GM18909 (cell line): ENCODE measurements around the gene PLEKHG1.

Source experiments
- ATAC-seq: cut with Tn5 transposase; IDR thresholded peaks from one replicate; pipeline ENCODE4 v1.9.1; 2021; ENCODE audit warnings: mild to moderate bottlenecking; ENCODE audit not compliant: unreplicated experiment, poor library complexity

PLEKHG1 gene

DNA sequence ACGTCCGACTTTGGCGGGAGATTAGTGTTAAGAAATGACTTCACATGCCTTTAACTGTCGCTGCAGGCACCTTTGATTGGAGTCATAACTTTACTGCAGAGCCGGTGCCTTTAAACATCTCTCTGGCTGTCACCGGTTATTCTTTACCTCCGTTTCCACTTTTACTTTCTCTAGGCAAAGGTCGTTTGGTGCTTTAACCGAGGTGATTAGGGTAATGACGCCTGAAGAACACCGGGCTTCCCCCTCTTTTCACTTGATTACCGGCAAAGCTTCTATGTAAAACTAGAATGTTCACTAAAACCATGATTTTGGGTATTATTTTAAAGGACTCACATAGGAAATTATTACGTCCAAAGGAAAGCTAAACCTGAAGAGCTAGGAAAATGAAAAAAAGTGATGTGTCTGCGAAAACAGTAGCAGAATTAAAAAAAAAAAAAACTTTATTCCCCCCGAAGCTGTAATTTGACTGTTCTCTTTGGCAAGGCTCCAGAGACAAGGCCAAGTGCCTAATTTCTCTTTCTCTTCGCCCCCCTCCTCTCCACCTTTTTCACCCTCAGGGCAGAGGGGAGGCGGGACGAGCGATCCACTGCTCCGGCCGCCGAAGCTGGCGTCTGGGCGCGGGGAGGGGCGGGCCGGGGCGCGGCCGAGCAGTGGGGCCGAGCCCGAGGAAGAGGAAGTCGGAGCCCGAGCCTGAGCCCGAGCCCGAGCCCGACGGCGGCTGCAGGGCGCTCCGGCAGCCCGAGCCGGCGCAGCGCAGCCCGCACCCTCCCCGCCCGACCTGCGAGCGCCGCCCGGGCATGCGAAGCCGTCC, at the start of gene PLEKHG1:
Gene PLEKHG1, plus strand, starts transcription at position 687 of the 811 bp plus-strand sequence. CDS start 133,797 bp downstream, outside the sequence.
- ATAC-seq, result peak; percentile 83

GRCh38 chr6:150550244-150550643, 49.4 kb upstream of the PLEKHG1 start:
- no peak for ATAC-seq

DNA sequence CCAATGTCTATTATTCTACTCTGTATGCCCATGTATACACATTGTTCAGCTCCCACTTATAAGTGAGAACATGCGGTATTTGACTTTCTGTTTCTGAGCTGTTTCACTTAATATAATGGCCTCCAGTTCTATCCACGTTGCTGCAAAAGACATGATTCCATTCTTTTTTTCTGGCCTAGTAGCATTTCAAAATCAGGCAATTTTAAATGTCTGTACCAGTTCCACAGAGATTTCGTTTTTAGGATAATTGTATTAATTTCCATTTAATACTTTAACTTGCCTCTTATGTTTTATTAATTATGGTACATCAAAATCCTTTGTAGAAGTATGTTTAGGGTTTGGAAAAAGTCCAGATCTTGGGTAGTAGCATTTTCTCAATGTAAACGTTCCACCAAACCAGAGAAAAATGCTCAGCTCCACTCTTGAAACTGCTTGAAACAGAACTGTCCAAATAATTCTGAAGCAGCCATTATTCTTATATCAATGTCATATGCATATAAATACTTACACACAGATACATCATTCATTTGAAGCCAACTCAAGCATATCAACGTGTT, 42.6 kb upstream of the PLEKHG1 start:
- no peak for ATAC-seq

DNA sequence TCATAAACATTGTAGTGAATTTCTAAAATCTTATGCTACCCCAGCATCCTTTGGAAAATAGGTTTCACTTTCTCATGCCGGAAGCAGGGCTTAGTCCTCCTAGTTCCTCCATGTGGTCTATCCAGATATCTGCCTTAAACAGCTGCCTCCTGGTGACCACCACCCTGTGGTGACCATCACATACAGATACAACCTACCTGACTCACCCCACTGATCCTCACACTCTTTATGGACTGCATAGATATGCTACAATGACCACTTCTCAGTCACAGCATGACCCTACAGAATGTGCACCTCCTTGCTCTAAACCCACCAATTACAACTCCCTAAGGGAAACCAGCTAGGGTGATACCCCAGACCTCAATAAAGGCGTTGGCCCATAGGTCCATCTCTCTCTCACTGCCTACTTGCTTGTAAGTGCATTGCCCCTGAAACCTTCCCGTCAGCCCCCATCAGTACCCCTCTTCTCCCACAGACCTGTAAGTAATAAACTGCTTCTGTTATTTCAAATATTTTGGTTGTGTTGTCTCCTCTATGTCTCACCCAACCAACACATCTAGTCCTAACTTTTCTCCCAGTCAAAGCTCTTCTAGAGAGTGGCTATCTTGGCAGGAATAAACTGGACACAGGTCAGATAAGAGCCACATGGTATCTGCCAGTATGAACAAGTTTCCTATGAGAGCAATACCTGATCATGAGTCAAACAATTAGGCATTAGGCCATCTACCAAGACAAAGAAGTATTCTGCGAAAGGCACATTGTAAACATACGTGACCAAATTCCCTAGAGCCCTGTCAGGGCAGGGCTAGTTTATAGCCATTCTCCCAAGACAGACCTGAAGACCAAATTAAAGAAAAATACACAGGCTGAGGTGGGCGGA, 39.4 kb upstream of the PLEKHG1 start:
- ATAC-seq, result no peak

DNA sequence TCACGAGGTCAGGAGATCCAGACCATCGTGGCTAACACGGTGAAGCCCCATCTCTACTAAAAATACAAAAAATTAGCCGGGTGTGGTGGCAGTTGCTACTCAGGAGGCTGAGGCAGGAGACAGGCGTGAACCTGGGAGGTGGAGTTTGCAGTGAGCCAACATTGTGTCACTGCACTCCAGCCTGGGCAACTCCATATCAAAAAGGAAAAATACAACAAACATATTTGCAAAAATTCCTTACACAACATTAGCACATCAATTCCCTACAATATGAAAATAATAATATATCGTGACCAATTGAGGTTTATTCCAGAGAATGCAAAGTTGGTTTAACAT, 38.8 kb upstream of the PLEKHG1 start:
- ATAC-seq, result no peak

DNA sequence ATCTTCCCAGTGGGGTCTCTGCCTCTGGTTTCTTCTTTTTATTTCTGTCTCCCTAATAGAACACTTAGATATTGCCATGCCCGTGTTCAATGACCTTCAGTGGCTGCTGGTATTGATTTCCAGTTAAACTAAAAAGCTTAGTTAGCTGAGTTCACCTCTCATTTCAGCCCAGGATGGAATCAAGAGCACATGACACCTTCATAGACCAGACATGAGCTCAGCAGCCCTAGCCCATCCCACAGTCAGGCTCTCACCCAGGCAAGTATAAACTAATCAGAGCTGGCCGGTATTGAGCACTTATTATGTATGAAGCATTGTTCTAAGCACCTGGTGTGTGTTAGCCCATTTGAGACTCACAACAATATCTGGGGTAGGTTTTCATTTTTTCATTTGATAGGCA, 33.7 kb upstream of the PLEKHG1 start:
- ATAC-seq, result no peak

DNA sequence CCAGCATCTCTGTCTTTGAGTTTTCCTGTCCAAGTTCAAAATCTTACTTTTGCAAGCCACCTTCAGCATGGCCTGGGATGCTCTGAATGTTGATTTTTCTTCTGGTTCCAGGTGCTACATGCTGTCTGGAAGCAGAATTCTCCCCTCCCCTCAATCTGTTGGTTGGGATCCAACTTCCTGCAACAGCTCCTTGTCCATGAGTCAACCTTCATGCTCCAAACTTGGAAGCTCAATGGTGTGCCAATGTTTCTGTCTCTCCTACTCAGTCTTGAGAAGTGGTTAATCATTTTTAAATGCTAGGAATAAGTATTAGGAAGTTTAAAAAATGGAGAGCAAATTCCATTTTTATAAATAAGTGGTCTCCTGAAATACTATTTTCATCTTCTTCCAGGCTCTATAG, 33.2 kb upstream of the PLEKHG1 start:
- ATAC-seq, result no peak

GRCh38 chr6:150567380-150567779, 32.3 kb upstream of the PLEKHG1 start:
- no peak for ATAC-seq

GRCh38 chr6:150567823-150568383, 31.8 kb upstream of the PLEKHG1 start:
- ATAC-seq, result no peak

DNA sequence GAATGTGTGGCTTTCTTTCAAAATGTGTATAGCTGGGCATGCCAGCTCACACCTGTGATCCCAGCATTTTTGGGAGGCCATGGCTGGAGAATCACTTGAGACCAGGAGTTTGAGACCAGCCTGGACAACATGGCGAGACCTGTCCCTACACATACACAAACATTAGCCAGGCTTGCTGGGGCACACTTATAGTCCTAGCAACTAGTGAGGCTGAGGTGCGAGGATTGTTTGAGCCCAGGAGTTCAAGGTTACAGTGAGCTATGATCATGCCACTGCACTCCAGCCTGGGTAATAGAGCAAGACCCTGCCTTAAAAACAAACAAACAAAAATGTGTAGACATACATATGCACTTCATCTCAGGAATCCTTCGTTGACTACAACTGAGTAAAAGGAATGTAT, 31.1 kb upstream of the PLEKHG1 start:
- ATAC-seq, result no peak

DNA sequence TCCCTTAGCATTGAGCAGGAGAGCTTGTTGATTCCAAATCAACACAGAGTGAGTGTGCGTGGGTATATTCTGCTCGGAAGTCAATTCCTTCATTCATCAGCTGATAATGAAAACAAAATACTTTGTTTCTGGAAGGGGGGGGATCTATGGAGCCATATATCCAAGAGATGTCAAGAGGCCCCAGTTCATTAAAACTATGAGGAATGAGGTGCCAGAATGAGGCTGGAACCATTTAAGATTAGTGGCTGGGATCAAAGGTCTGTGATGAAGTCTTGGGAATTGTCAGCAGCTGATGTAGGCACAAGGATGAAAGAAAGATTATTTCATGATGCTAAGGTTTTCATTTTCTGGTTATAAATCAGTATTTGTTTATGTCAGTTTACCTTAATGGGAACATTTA, 30.5 kb upstream of the PLEKHG1 start:
- no peak for ATAC-seq

DNA sequence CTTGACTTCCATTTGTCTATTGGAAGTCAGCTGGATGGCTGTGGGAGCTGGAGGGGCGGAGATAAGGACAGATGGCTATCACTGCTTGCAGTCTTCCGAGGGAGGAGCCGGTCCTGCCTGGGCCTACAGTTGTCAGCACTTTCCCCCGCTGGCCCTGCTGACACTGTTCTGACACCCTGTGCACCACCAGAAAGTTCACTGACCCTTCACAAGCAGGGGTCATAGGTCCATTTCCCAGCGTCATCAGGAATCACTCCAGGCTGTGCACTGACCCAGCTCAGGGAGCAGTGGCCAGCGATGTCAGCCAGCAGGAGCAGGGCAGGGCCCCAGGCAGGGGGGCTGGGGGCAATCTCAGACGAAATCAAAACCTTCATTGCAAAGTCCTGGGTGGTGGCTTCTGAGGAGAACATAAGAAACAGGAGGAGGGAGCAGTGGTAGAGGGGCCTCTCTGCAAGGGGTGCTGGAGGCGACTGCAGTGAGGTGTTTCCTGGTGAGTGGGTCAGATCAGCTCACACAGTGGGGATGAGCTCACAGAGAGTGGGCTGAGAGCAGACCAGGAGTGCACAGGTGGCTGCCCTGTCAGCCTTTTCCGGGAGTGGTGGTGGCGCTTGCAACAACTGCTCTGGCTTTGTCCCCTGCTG, 26.5 kb upstream of the PLEKHG1 start:
- no peak for ATAC-seq

DNA sequence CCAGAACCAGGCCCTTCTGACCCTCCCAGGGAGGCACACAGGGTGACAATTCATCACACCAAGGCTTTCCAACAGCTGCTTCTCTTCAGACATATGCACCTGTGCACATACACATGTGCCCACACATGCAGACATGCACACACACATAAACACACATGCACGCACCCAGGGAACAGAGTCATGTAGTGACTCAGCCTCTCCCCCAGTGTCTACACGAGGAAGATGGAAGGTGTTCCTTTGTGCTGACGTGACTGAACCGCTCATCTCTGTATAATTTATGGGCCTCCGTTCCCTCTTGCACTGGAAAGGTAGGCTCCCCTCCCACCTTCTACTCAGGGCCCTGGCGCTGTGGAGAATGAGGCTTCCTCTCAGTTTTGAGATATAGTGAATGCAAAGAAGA, 23.8 kb upstream of the PLEKHG1 start:
- ATAC-seq, result no peak

DNA sequence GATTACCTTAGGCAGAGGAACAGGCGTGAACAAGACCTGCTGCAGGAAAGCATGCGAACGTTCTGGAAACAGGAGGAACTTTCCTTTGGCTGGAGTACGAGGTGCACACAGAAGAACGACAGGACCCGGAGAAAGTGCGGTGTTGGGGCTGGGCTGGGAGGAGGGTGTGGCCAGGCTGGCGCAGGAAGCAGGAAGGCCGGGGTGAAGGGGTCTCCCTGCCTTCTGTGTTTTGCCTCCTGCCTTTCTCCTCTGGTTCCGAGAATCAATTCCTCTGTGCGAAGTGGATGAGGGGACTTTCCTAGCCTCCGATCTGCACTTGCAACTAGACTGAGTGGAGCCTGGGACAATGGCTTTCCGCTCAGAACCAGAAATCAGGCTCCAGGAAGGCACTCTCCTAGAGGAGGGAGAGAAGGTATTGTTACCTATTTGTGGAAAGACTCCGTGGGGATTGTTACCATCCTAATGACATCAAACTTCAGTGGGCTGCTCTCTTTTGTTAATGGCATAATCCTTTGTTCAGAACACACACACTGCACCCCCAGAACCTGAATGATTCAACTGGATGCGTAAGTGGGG, 22.9 kb upstream of the PLEKHG1 start:
- no peak for ATAC-seq

DNA sequence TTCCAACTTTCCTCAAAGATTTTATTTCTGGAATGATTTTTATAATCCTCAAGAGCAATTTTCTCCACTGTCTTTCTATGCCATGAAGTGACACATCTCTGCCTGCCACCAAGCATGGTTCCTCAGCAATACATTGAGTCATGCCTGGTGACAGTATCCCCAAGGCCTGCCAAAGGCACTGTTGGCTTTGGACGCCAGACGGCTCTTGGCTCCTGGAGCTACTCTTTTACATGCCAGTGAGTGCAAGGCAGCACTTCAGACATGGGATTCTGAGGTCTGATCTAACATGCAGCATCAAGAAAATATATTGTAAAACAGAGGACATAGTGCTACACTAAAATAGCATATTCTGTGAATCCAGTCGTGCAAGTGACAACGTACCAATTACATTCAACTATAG, 20.1 kb upstream of the PLEKHG1 start:
- ATAC-seq, result no peak

DNA sequence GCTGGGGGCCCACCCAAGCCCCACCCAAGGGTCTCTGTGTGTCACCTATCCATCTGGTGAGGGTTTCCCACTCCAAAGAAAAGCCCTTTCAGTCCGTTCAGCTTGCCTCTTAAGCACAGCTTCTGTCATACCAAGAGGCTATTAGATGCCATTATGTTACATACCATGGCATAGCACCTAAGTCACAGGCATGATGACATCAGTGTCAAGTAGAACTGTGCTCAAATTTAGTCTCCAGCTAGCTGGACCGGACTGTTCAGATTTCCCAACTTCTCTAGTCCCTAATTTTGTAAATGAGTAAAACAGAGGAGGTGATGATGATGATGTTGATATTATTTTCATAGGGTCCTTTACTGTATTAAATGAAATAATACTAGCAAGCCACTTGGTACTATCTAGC, 19.2 kb upstream of the PLEKHG1 start:
- ATAC-seq, result no peak

GRCh38 chr6:150584065-150584464, 15.6 kb upstream of the PLEKHG1 start:
- ATAC-seq, result no peak

- ATAC-seq, result no peak
Observed at GRCh38 chr6:150584596-150584995, 15.1 kb upstream of the PLEKHG1 start.

DNA sequence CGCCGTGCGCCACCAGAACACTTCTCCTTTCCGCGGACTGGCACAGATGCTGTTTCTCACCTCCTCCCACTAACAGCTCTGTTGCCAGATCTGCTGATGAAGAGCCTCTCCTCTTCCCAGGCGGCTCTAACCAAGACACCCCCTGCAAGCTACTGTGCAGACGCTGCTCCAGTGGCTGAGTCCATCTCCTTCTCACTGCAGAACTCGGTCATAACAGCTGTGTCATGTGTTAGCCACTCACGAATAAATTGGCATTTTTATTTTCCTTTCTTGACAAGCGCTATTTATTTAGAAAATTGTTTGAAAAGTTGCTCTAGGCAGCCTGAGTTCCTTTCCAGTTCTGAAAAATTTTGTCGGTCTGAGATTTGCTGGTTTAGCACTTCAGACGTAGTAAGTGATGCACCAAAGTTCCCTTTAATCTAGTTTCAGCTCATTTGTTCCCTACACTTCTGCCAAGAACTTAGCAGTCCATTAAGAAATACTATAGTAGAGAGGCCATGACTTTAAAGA, 12.8 kb upstream of the PLEKHG1 start:
- no peak for ATAC-seq

DNA sequence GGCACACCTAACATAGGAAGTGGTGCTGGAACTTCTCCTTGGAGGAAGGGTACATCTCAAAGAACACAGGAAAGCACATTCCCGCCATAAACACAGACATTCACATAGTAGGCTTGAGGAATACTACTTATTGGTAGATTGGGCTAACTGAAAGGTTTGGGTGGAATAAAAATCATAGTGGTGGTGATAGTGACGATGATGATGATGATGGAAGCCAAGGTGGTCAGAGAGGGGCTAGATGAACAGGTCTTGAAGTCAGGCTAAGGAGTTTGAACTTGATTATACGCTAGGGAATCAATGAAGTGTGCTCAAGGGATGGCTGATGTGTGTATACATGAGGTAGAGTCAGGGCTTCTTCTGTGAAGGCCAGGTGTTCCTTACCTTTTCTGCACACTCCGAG, 12.0 kb upstream of the PLEKHG1 start:
- no peak for ATAC-seq
